ENCODE results near the gene EGFR. TPM values are rescaled to one million over a fixed set of nuclear protein-coding genes. Genes with fewer than 3 reads are reported as not detected.

Gene EGFR
- polyA plus RNA-seq, 1 of the 3 experiments (the other 2 are of a cell fraction), result 37.6 TPM

GRCh38 chr7:55242613-55243012 is 223.8 kb downstream of the EGFR start (continued):
- TF ChIP-seq TEAD4 (IDR thresholded peaks at IDR 0.05; ENCODE audit: borderline replicate concordance, insufficient read depth) (no peak), RAD21 (IDR thresholded peaks at IDR 0.05; ENCODE audit: low read length) (no peak), POLR2AphosphoS5 (IDR thresholded peaks at IDR 0.05; ENCODE audit: low read depth, low read length) (no peak), JUND (IDR thresholded peaks at IDR 0.05) (no peak; the same call in 1 of the 2 replicates), TCF12 (IDR thresholded peaks at IDR 0.05) (peak; percentile 85), NRF1 (IDR thresholded peaks at IDR 0.05; ENCODE audit: low read depth, low read length) (no peak), ZBTB33 (IDR thresholded peaks at IDR 0.05; ENCODE audit: borderline replicate concordance, low read depth) (no peak), NFIC (IDR thresholded peaks at IDR 0.05; ENCODE audit: borderline replicate concordance) (no peak), FOXJ3 (CRISPR knock-in tag; IDR thresholded peaks at IDR 0.05) (no peak), ELF1 (IDR thresholded peaks at IDR 0.05) (no peak), GATA2 (CRISPR knock-in tag; IDR thresholded peaks at IDR 0.05) (no peak)

- Histone ChIP-seq H3F3A (replicated peaks; ENCODE audit: insufficient read depth) (no peaks in the 10 kb centered on the region), H3K4me1 (ENCODE audit: control insufficient read depth in 1 of 2, insufficient read depth in 2 of 2, low read depth in 1 of 2, low read length in 1 of 2) (peaks cover 14 to 15% of the 10 kb centered on the region in 2 experiments), H3K27ac (ENCODE audit: low read depth in 2 of 2, low read length in 1 of 2) (no peak overlapping the region), H2AFZ (ENCODE audit: low read depth) (no peak overlapping the region), H4K20me1 (ENCODE audit: insufficient read depth) (no peaks in the 10 kb centered on the region), H3K4me2 (no peak overlapping the region), H3K9ac (no peak overlapping the region), H3K36me3 (replicated peaks in 1 of 2; ENCODE audit: control insufficient read depth in 1 of 2, insufficient read depth in 2 of 2, low read length in 1 of 2) (no peaks in the 10 kb centered on the region), H3K9me3 (no peaks in the 10 kb centered on the region), H3K79me2 (ENCODE audit: insufficient read depth) (no peaks in the 10 kb centered on the region), H3K4me3 (ENCODE audit: low read depth in 2 of 2, low read length in 1 of 2) (no peak overlapping the region), H3K9me2 (no peaks in the 10 kb centered on the region), H3K27me3 (ENCODE audit: insufficient read depth) (no peaks in the 10 kb centered on the region)
- 94% methylated on average over 13 of the region's 13 CpGs for WGBS (ENCODE audit: low lambda C conversion rate)
- CTCF ChIA-PET, result interaction anchor here (0.8 to 16.7 kb wide), 5 partner anchors 10 to 460 kb away, joined by 3 to 1068 read pairs (median 3); no protein-coding TSS in a partner anchor
- DNase-seq, result no peak
- TF ChIP-seq RAD21 (IDR thresholded peaks at IDR 0.05; ENCODE audit: low read length) (no peak), SIN3A (IDR thresholded peaks at IDR 0.05; ENCODE audit: borderline replicate concordance, low read depth, low read length) (no peak)
- POLR2A ChIA-PET, result no interaction called here
Observed at GRCh38 chr7:55244006-55244745, 225.4 kb downstream of the EGFR start.

GRCh38 chr7:55245271-55245723 is 226.5 kb downstream of the EGFR start:
- Histone ChIP-seq H3K9me3 (no peaks in the 10 kb centered on the region), H3K4me1 (ENCODE audit: control insufficient read depth in 1 of 2, insufficient read depth in 2 of 2, low read depth in 1 of 2, low read length in 1 of 2) (peaks cover 14 to 15% of the 10 kb centered on the region in 2 experiments), H4K20me1 (ENCODE audit: insufficient read depth) (no peaks in the 10 kb centered on the region), H3K9me2 (no peaks in the 10 kb centered on the region), H3K36me3 (replicated peaks in 1 of 2; ENCODE audit: control insufficient read depth in 1 of 2, insufficient read depth in 2 of 2, low read length in 1 of 2) (no peaks in the 10 kb centered on the region), H3F3A (replicated peaks; ENCODE audit: insufficient read depth) (no peaks in the 10 kb centered on the region), H3K27me3 (ENCODE audit: insufficient read depth) (no peaks in the 10 kb centered on the region), H3K4me3 (ENCODE audit: low read depth in 2 of 2, low read length in 1 of 2) (no peak overlapping the region), H3K4me2 (peak overlapping the region; percentile 17; the same call in 1 of the 2 replicates), H3K27ac (ENCODE audit: low read depth in 2 of 2, low read length in 1 of 2) (peak overlapping the region in 1 of 2 experiments; percentile 53; a peak in 3 of 4 replicates), H2AFZ (ENCODE audit: low read depth) (peak overlapping the region; percentile 33; the same call in 1 of the 2 replicates), H3K79me2 (ENCODE audit: insufficient read depth) (no peaks in the 10 kb centered on the region), H3K9ac (no peak overlapping the region)
- 66% methylated on average over 11 of the region's 11 CpGs for WGBS (ENCODE audit: low lambda C conversion rate)
- ChIA-PET CTCF (interaction anchor here (0.8 to 16.7 kb wide), 4 partner anchors 9 to 461 kb away, joined by 3 to 1068 read pairs (median 54); no protein-coding TSS in a partner anchor), POLR2A (interaction anchor here (0.7 kb wide), 1 partner anchor 351 kb away, joined by 3 read pairs; no protein-coding TSS in a partner anchor)
- no peak for DNase-seq
- TF ChIP-seq CHD2 (IDR thresholded peaks at IDR 0.05; ENCODE audit: low read length, partially characterized antibody), result no peak
- 0 out of 2 replicates have a peak, but pooled peaks have one; percentile 8 for TF ChIP-seq FOXM1 (IDR thresholded peaks at IDR 0.05; ENCODE audit: low read depth)
- TF ChIP-seq FOXJ3 (CRISPR knock-in tag; IDR thresholded peaks at IDR 0.05), result no peak
- no peak; the same call in 1 of the 2 replicates for TF ChIP-seq MAX (IDR thresholded peaks at IDR 0.05; ENCODE audit: low read depth)
- peak in 1 of 2 experiments; percentile 41; a peak in 1 of 4 replicates for TF ChIP-seq EP300 (IDR thresholded peaks at IDR 0.05; ENCODE audit: borderline replicate concordance in 1 of 2, low read depth in 1 of 2, low read length in 1 of 2)
- no peak for TF ChIP-seq MEF2A (IDR thresholded peaks at IDR 0.05; ENCODE audit: borderline replicate concordance, low read depth)
- no peak for TF ChIP-seq RXRA (IDR thresholded peaks at IDR 0.05; ENCODE audit: borderline replicate concordance, low read depth)
- TF ChIP-seq ELF1 (IDR thresholded peaks at IDR 0.05), result no peak
- TF ChIP-seq FOSL2 (IDR thresholded peaks at IDR 0.05; ENCODE audit: borderline replicate concordance, low read depth), result peak; percentile 81
- TF ChIP-seq CTCF (IDR thresholded peaks at IDR 0.05), result no peak
- no peak; the same call in 1 of the 2 replicates for TF ChIP-seq USF1 (IDR thresholded peaks at IDR 0.05; ENCODE audit: borderline replicate concordance, low read depth)
- no peak for TF ChIP-seq SMC3 (IDR thresholded peaks at IDR 0.05; ENCODE audit: low read depth, low read length)

All from SK-N-SH (cell line).